PC-3 (cell line): ENCODE data around the gene SFRP5. TPM values are rescaled to one million over a fixed set of nuclear protein-coding genes. Genes with fewer than 3 reads are reported as not detected.

Experiments used
- ATAC-seq: fragments of 200-7000 bp; cut with Tn5 transposase; 2 replicates; pipeline ENCODE4 v1.9.1; 2020; ENCODE audit warnings: mild to moderate bottlenecking, moderate library complexity
- Bru-seq: library from RNA; stranded (reverse); fragments of 400-500 nt; gene quantifications from one replicate; lab custom pipeline; 2021; lab: Mats Ljungman, UMichigan
- BruChase-seq, 2 experiments: library from RNA; stranded (reverse); fragments of 400-500 nt; gene quantifications; one replicate each; lab custom pipeline; 2021; lab: Mats Ljungman, UMichigan
- BruUV-seq: library from RNA; stranded (reverse); fragments of 400-500 nt; replicated peaks from 2 replicates; lab custom pipeline; 2021; lab: Mats Ljungman, UMichigan
- CTCF ChIA-PET: fragments of 300-600 bp; sonication (Branson Sonifier 250); formaldehyde crosslinking; loops from one replicate; lab custom pipeline; 2022; ENCODE audit warnings: antibody characterized with exemption; lab: Charles Lee
- POLR2A ChIA-PET: fragments of 300-600 bp; sonication (Branson Sonifier 250); formaldehyde crosslinking; loops from one replicate; lab custom pipeline; 2022; ENCODE audit warnings: antibody characterized with exemption; ENCODE audit not compliant: unreplicated experiment; lab: Charles Lee
- DNase-seq: peaks from one replicate; pipeline ENCODE4 v3.0.0-alpha.2; 2015
- H2AFZ ChIP-seq: fragments of 300-600 bp; sonication (generic); 2 replicates; pipeline ENCODE4 v1.6.0; 2016; ENCODE audit warnings: antibody characterized with exemption, low read length
- H3F3A ChIP-seq: fragments of 300-600 bp; sonication (generic); one replicate; pipeline ENCODE4 v1.6.0; 2017; ENCODE audit warnings: antibody characterized with exemption, low read length, control low read depth, mild to moderate bottlenecking; ENCODE audit not compliant: unreplicated experiment
- H3K27ac ChIP-seq: fragments of 300-600 bp; sonication (generic); 2 replicates; pipeline ENCODE4 v1.5.1; 2016; ENCODE audit warnings: mild to moderate bottlenecking, low read length
- H3K27me3 ChIP-seq: fragments of 300-600 bp; sonication (generic); 2 replicates; pipeline ENCODE4 v1.6.1; 2016; ENCODE audit warnings: low read length, mixed read lengths
- H3K36me3 ChIP-seq: fragments of 300-600 bp; sonication (generic); 2 replicates; pipeline ENCODE4 v1.6.1; 2016; ENCODE audit warnings: low read depth, mixed run types, low read length, mixed read lengths
- H3K4me1 ChIP-seq: fragments of 300-600 bp; sonication (generic); 2 replicates; pipeline ENCODE4 v1.5.1; 2016; ENCODE audit warnings: low read length; ENCODE audit not compliant: insufficient read depth
- H3K4me2 ChIP-seq: fragments of 300-600 bp; sonication (generic); 2 replicates; pipeline ENCODE4 v1.6.0; 2016; ENCODE audit warnings: low read length
- H3K4me3 ChIP-seq: fragments of 300-600 bp; sonication (generic); 2 replicates; pipeline ENCODE4 v1.5.1; 2016; ENCODE audit warnings: mild to moderate bottlenecking, low read length, mixed read lengths
- H3K79me2 ChIP-seq: fragments of 300-600 bp; sonication (generic); 2 replicates; pipeline ENCODE4 v1.6.1; 2017; ENCODE audit warnings: low read length, mixed read lengths
- H3K9ac ChIP-seq: fragments of 300-600 bp; sonication (generic); 2 replicates; pipeline ENCODE4 v1.6.0; 2016; ENCODE audit warnings: mild to moderate bottlenecking, low read length
- H3K9me2 ChIP-seq: fragments of 300-600 bp; sonication (generic); replicated peaks from 2 replicates; pipeline ENCODE4 v1.6.1; 2016; ENCODE audit warnings: mixed run types, low read length, mixed read lengths
- H3K9me3 ChIP-seq: fragments of 300-600 bp; sonication (generic); 2 replicates; pipeline ENCODE4 v1.6.1; 2016; ENCODE audit warnings: low read length, mixed read lengths
- H4K20me1 ChIP-seq: fragments of 300-600 bp; sonication (generic); 2 replicates; pipeline ENCODE4 v1.6.1; 2016; ENCODE audit warnings: low read length, mixed read lengths
- EZH2 ChIP-seq: fragments of 300-600 bp; sonication (generic); IDR thresholded peaks from one replicate; pipeline ENCODE4 v1.6.1; 2017; ENCODE audit warnings: antibody characterized with exemption, mild to moderate bottlenecking, low read length; ENCODE audit not compliant: unreplicated experiment
- EZH2phosphoT487 ChIP-seq: fragments of 300-600 bp; sonication (generic); IDR thresholded peaks from 2 replicates; pipeline ENCODE4 v1.6.1; 2018; ENCODE audit warnings: mild to moderate bottlenecking, antibody characterized with exemption, low read length, borderline replicate concordance
- intact Hi-C: fragments of 100-400 bp; cut with micrococcal nuclease; formaldehyde crosslinking; loops from 2 replicates; pipeline ENCODE4 v1.9.0; 2023
- long read RNA-seq: library from polyadenylated mRNA; unstranded; transcript quantifications from one replicate; pipeline ENCODE4 v2.0.0, GENCODE V29; 2021; ENCODE audit not compliant: unreplicated experiment
- total RNA-seq: library from RNA; depleted of rRNA; stranded (reverse); fragments of >200 nt; gene quantifications from 2 replicates; pipeline ENCODE4 v1.2.3, GENCODE V29; 2014; rRNA removed
- TF ChIP-seq, protein P1 (sequence below): fragments of 300-600 bp; sonication (generic); conservative IDR thresholded peaks from 2 replicates; pipeline ENCODE4 v1.5.1; 2017; ENCODE audit warnings: antibody characterized with exemption, low read depth, mild to moderate bottlenecking, low read length

SFRP5 gene, protein sequence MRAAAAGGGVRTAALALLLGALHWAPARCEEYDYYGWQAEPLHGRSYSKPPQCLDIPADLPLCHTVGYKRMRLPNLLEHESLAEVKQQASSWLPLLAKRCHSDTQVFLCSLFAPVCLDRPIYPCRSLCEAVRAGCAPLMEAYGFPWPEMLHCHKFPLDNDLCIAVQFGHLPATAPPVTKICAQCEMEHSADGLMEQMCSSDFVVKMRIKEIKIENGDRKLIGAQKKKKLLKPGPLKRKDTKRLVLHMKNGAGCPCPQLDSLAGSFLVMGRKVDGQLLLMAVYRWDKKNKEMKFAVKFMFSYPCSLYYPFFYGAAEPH
- total RNA-seq (not detected in 2 replicates), Bru-seq, nascent RNA (not detected), BruChase-seq, experiment 1, labeled RNA remaining after a 6-hour chase (not detected), BruChase-seq, experiment 2, labeled RNA remaining after a 2-hour chase (not detected)
- long read RNA-seq: 0 reads

DNA sequence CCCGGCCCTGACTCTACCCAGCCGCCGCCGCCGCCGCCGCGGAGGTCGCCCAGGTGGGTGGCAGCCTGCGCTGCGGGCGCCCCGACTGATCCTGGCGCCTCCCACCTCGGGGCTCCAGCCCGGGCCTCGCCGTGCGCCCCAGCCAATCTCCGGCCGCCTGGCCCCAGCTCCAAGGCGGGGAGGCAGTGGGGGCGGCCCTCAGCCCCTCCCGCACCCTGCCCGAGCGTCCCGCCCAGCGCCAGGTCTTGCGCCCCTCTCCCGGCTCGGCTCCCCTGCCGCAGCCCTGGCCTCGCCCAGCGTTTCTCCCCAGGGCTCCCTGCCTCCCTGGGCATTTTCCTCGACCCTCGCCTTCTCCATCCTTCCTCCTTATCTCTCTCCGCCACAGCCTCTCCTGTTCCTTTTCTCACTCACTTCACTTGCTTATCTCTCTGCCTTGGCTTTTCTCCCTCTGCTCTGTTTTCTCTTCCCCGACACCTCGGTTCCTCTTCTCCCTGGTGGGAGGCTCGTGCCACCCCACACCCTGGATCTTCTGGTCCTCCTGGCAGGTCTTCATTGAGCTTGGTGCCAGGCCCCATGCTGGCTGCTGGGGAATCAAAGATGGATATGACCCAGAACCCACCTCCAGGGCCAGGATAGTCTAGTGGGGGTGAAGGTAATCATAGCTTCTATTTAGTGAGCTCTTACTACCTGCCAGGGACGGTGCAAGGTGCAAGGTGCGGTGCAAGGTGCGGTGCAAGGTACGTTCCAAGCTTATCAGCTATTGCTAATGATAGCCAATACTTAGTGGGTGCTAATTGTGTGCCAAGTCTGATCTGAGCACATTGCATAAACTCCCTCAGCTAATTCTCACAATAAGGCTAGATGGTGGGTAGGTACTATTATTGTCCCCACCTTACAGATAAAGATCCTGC, at the start of gene SFRP5:
Gene SFRP5, minus strand, starts transcription at position 87 of the 911 bp plus-strand sequence. CDS start 166 bp downstream, outside the sequence.
- H3K27ac ChIP-seq: no peak within 1 kb of the TSS
- ATAC-seq (no peak), DNase-seq (no peak)
- TF ChIP-seq, protein P1, sequence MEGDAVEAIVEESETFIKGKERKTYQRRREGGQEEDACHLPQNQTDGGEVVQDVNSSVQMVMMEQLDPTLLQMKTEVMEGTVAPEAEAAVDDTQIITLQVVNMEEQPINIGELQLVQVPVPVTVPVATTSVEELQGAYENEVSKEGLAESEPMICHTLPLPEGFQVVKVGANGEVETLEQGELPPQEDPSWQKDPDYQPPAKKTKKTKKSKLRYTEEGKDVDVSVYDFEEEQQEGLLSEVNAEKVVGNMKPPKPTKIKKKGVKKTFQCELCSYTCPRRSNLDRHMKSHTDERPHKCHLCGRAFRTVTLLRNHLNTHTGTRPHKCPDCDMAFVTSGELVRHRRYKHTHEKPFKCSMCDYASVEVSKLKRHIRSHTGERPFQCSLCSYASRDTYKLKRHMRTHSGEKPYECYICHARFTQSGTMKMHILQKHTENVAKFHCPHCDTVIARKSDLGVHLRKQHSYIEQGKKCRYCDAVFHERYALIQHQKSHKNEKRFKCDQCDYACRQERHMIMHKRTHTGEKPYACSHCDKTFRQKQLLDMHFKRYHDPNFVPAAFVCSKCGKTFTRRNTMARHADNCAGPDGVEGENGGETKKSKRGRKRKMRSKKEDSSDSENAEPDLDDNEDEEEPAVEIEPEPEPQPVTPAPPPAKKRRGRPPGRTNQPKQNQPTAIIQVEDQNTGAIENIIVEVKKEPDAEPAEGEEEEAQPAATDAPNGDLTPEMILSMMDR: no peak
- no peak for TF ChIP-seq EZH2phosphoT487
- TF ChIP-seq EZH2: no peak
- H2AFZ ChIP-seq: no peak within 1 kb of the TSS
- no peaks in the 10 kb centered on the region for H3K9me3 ChIP-seq
- no peaks in the 10 kb centered on the region for H3K9me2 ChIP-seq
- H3K9ac ChIP-seq: no peak within 1 kb of the TSS
- H3K4me3 ChIP-seq: no peak within 1 kb of the TSS
- POLR2A ChIA-PET: no interaction called here
- BruUV-seq: no TSS peak
- H3K79me2 ChIP-seq: no peaks in the 10 kb centered on the region
- no peak within 1 kb of the TSS for H3K4me2 ChIP-seq
- no peaks in the 10 kb centered on the region for H3K4me1 ChIP-seq
- no peaks in the 10 kb centered on the region for H3K36me3 ChIP-seq
- intact Hi-C loops: no loop called here
- no peaks in the 10 kb centered on the region for H3F3A ChIP-seq
- H3K27me3 ChIP-seq: peaks cover 7% of the 10 kb centered on the region; the same call in 1 of the 2 replicates
- H4K20me1 ChIP-seq: no peaks in the 10 kb centered on the region
- CTCF ChIA-PET: no interaction called here

DNA sequence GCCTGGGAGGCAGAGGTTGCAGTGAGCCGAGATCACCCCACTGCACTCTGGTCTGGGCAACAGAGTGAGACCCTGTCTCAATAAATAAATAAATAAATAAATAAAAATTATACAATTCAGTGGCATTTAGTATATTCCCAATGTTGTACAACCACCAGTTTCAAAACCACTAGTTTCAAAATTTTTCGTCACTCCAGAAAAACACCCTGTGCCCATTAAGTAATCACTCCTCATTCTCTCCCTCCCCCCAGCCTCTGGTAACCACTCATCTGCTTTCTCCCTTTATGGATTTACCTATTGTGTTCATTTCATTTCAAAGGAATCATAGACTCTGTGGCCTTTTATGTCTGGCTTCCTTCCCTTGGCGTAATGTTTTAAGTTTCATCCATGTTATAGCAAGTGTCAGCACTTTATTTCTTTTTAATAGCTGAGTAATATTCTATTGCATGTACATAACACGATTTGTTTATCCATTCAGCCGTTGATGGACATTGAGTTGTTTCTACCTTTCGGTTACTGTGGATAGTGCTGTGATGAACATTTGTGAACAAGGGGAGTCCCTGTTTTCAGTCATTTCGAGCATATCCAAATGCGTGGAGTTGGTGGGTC, 48.4 kb upstream of the SFRP5 start:
- Histone ChIP-seq H3K36me3 (no peaks in the 10 kb centered on the region), H3K4me1 (peaks cover 11% of the 10 kb centered on the region), H3K9ac (no peak overlapping the region), H3K27ac (no peak overlapping the region), H3K9me2 (no peaks in the 10 kb centered on the region), H3K27me3 (no peaks in the 10 kb centered on the region), H3F3A (no peaks in the 10 kb centered on the region), H3K9me3 (no peaks in the 10 kb centered on the region), H3K79me2 (no peaks in the 10 kb centered on the region), H2AFZ (no peak overlapping the region), H4K20me1 (no peaks in the 10 kb centered on the region), H3K4me3 (no peak overlapping the region), H3K4me2 (no peak overlapping the region)
- CTCF ChIA-PET: no interaction called here
- DNase-seq (no peak), ATAC-seq (no peak)
- POLR2A ChIA-PET: no interaction called here
- intact Hi-C loops: no loop called here
- TF ChIP-seq, protein P1: no peak
- TF ChIP-seq EZH2phosphoT487 (no peak), EZH2 (no peak)
- no TSS peak for BruUV-seq
